ENCODE data around the gene ADAMTS16.
"Not testable (repeated sequence)": the region's sequence is repeated elsewhere in the genome, so short reads cannot be mapped to it uniquely, and the experiment has no call there.

ADAMTS16 gene, protein sequence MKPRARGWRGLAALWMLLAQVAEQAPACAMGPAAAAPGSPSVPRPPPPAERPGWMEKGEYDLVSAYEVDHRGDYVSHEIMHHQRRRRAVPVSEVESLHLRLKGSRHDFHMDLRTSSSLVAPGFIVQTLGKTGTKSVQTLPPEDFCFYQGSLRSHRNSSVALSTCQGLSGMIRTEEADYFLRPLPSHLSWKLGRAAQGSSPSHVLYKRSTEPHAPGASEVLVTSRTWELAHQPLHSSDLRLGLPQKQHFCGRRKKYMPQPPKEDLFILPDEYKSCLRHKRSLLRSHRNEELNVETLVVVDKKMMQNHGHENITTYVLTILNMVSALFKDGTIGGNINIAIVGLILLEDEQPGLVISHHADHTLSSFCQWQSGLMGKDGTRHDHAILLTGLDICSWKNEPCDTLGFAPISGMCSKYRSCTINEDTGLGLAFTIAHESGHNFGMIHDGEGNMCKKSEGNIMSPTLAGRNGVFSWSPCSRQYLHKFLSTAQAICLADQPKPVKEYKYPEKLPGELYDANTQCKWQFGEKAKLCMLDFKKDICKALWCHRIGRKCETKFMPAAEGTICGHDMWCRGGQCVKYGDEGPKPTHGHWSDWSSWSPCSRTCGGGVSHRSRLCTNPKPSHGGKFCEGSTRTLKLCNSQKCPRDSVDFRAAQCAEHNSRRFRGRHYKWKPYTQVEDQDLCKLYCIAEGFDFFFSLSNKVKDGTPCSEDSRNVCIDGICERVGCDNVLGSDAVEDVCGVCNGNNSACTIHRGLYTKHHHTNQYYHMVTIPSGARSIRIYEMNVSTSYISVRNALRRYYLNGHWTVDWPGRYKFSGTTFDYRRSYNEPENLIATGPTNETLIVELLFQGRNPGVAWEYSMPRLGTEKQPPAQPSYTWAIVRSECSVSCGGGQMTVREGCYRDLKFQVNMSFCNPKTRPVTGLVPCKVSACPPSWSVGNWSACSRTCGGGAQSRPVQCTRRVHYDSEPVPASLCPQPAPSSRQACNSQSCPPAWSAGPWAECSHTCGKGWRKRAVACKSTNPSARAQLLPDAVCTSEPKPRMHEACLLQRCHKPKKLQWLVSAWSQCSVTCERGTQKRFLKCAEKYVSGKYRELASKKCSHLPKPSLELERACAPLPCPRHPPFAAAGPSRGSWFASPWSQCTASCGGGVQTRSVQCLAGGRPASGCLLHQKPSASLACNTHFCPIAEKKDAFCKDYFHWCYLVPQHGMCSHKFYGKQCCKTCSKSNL

DNA sequence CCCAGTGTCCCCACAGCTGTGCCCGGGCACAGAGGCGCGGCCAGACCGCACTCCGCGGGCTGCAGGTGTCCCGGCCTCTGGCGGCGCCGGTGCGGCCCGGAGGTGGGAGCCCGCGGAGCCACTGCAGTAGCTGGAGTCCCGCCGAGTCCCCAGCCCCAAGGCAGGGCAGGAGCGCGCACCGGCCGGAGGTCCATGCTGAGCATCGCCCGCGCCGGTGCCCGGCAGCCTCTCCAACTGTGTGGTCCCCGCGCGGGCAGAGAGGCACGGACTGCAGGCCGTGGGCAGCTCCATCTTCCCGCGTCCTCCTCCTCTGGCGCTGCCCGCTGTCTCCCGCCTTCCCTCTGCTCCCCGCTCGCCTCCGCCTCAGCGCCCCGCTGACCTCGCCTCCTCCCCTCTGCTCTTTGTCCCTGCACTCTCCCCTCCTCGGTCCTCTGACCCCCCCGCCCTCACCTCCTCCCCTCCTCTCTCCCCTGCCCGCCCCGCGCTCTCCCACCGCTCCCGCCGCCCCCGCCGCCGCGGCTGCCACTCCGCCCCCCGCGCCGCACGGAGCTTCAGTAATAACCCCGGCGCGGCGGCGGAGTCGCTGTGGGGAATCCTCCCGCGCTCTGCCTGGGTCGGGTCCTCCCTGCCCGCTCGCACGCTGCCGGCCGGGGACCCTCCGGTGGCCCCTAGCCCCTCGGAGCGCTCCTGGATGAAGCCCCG, at the start of gene ADAMTS16:
ADAMTS16 (plus strand) TSS at position 554 of the 702 bp plus-strand sequence; CDS start at position 692, 138 bp downstream.
- peak; percentile 71 for DNase-seq (ENCODE audit: low spot score)

DNA sequence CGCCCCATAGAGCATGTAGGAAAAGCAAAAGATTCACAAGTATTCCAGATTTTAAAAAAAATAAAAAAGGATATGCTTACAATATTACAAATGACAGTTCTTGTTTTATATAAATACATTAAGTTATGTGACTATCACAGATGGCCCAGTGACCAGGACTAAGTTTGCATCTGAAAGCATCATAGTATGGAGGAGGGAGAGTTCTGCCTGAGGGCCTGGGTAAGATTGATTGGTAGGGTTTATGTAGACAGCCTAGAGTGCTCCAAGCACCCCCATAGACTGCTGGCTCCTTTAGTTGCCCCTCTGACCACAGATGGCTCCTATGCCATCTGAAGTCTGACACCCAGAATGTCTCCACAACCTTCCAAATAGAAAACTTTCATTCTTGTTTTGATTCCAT, 48.0 kb upstream of the ADAMTS16 start:
- no peak for DNase-seq (ENCODE audit: low spot score)

DNA sequence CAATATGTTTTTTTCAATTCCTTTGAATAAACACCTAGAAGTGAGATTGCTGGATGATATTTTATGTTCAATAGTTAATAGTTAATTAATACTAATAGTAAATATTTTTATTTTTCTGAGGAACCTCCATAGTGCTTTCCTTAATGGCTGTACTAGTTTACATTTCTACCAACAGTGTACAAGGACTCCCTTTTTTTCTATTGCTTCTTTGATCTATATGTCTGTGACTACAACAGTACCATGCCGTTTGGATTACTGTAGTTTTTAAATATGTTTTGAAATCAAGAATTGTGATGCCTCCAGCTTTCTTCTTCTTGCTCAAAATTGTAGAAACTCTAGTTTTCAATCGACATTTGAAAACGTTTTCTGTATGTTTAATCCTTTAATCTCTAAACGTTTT, 39.5 kb upstream of the ADAMTS16 start:
- DNase-seq (ENCODE audit: low spot score): no peak

DNA sequence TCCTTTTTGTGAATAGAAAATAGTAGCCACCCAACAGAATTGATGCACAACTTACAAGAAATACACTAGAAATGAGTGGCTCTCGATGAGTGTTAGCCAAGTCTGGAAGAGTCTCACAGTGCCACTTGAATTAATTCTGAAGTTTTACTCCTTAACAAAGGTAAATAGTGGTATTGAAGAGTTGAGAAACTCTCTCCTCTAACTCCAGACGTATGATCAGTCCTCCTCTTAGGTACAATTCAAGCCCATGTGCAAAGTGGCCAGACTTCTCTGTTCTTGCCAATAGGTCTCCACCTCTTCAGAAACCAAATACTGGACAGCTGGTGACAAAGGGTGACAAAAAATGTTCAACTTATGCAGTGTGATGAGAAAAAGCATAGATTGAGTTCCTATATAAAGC, 38.5 kb upstream of the ADAMTS16 start:
- no peak for DNase-seq (ENCODE audit: low spot score)

DNA sequence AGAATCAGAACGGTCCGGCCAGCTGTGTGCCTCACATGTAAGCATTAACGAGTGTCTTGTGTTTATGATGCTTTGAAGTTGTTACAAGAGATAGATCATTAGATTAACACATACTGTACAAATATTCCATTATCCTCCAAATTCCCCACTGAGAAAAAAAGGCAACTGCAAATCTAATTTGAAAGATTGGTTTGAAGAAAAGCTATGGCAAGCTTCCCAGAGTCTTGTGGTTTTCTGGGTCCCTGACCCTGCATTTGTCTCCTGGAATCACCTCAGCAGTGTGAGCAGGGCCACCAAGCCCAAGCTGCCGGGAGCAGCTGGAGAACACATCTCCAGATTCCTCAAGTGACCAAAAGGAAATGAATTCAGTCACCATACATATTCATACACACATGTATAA, 36.9 kb upstream of the ADAMTS16 start:
- no peak for DNase-seq (ENCODE audit: low spot score)

DNA sequence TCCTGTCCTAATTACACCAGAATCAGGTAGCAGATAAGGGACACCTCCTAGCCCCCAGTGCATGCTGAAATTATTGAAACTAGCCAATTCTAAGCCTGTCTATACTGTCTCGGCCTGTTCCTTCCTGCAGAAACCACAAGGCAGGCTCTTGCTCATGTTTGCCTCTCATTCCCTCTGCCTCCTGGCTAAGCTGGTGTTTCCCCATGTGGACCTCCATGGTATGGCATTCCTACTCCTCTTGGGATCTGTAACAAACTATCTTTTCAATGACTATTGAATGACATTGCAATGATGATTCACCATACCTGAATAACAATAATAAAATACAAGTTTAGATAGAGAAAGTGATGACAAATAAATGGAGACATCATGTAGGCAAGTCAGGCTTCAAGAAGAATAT, 35.6 kb upstream of the ADAMTS16 start:
- DNase-seq (ENCODE audit: low spot score): no peak

DNA sequence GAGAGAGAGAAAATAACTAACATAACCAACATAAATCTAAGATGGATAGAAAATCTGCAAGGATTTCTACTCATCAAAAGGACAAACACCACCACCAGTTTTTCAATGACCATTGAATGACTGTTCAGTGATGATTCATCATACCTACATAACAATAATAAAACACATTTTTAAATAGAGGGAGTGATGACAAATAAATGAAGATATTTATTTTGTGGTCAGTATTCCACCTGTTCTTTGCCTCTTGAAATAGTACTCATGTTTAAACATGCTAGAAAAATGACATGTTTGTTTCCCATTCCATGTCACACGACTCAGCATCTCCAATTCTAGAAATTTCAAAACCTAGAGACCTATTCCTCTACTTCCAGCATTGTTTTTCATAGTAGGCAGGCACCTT, 34.6 kb upstream of the ADAMTS16 start:
- no peak for DNase-seq (ENCODE audit: low spot score)

DNA sequence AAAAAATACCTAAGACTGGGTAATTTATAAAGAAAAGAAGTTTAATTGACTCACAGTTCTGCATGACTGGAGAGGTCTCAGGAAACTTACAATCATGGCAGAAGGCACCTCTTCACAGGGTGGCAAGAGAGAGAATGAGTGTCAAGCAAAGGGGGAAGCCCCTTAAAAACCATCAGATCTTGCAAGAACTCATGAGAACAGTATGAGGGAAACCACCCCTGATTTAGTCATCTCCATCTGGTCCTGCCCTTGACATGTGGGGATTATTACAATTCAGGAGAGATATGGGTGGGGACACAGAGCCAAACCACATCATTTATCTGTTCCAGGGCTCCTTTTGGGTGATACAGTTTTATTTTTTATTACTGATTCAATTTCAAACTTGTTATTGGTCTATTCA, 23.2 kb upstream of the ADAMTS16 start:
- DNase-seq (ENCODE audit: low spot score): no peak

DNA sequence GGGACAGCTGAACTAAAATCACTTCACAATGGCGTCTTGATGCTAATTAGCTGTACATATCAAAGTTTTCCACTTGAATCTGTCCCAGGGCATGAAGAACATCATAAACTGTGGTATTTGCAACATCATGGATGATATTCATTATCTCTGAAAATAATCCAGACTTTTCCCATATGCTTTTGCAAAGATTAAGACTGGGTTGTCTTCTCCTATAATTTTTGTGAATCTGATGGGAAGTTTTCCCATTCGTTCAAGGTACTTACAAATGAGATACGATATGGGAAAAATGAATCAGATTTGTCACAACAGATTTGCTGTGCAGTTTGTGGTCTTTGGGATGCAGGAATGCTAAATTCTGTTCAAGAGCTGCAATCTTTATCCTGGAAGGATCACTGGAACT, 17.4 kb upstream of the ADAMTS16 start:
- no peak for DNase-seq (ENCODE audit: low spot score)

DNA sequence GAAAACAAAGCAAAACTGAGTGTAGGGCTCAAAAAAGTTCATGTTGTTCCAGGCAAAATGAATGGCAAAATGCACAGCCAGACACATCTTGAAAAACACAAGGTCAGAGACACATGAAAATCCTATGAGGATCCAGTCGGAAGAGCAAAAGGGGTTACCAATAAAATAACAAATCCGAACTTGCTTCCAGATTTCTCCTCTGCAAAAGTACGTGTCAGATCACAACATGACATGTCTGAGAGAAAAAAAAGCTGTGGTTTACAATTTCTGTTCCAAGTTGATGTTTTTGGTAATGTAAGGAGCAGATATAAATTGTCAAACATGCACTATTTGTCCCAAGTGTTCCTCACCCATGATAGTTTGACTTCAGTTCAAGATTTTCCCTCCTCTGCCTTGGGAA, 15.9 kb upstream of the ADAMTS16 start:
- DNase-seq (ENCODE audit: low spot score): no peak

DNA sequence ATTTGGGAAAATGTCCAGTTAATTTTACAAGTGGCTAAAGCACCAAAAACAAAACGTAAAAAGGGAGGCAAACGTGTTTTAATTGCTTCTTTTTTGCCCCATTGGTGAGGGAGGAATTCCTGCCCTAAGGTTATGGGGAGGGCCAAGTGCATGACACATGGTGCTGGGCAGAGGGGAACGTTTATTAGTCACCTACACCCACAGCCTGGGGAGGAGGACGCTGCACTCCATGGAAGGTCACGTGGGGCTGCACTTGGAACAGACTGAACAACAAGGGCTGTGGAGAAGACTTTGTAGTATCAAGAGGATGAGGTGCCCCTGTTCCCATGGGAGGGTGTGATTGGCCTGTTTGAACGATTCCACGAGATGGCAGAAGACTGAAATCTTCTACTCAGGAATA, 13.7 kb upstream of the ADAMTS16 start:
- DNase-seq (ENCODE audit: low spot score): no peak

DNA sequence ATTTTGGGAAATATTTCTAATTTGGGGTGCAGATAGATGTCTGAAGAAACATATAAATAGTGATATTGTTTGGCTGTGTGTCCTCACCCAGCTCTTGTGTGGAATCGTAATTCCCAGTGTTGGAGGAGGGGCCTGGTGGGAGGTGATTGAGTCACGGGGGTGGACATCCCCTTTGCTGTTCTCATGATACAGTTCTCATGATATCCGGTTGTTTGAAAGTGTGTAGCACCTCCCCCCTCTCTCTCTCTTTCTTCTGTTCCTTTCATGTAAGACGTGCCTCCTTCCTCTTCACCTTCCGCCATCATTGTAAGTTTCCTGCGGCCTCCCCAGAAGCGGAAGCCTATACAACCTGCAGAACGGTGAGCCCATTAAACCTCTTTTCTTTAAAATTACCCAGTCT, 11.4 kb upstream of the ADAMTS16 start:
- DNase-seq (ENCODE audit: low spot score): no peak

DNA sequence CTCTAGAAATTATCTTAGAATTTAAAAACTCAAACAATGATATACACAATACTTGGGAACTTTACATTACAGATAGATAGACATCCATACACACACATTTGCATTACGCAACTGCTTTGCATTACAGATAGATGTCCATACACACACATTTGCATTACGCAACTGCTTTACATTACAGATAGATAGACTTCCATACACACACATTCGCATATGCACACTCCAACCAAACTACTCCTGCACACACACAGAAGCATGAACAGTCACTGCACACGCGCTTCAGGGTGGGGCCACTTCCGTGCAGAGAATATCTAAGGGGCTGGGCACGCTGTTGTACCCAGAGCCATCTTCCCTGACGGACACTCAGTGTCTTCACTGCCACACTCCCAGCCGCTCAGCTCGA, 7.9 kb upstream of the ADAMTS16 start:
- DNase-seq (ENCODE audit: low spot score): no peak

DNA sequence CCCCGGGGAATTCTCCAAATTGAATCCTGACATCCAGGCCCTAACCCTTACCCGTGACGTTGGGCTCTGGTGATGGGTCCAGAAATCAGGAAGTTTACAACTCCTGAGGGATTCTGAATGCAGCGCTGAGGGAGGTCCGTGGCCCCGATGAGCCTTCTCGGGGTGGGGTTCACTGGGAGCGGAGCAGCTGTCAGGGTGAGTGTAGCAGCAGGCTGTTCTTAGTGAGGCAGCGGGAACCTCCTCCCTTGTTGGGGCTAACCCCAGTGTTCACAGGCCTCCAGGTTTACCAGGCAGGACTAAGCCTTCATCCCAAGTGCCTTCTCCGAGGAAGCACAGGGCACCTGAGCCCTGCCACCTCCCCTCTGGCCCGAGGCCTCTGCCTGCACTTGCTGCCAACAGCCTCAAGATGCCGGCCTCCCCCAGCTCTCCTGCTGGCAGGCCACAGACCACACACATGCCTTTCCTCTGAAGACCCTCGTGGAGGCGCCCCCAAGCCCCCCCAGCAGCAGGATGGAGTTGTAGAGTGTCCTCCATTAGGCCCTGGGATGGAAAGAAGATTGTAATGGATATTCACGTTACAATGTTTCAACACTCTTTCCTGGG, 7.3 kb upstream of the ADAMTS16 start:
- DNase-seq (ENCODE audit: low spot score): no peak

DNA sequence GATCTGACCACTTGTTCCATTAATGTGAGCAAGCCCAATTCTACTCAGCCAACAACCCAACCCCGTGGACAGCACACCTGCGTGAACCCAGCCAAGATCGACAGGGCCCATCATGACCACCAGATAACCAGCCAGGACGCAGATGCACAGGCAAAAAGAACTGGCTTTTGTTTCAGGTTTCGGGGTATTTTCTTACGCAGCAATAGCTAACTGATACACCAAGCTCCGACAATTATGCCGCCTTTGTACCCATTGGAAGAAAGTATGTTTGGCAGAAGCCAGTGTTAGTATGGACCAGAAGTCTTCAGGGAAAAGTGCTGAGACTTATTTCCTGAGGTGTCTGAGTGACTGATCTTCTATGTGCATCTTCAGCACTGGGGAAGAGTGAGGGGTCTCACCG, 6.0 kb upstream of the ADAMTS16 start:
- DNase-seq (ENCODE audit: low spot score): no peak

DNA sequence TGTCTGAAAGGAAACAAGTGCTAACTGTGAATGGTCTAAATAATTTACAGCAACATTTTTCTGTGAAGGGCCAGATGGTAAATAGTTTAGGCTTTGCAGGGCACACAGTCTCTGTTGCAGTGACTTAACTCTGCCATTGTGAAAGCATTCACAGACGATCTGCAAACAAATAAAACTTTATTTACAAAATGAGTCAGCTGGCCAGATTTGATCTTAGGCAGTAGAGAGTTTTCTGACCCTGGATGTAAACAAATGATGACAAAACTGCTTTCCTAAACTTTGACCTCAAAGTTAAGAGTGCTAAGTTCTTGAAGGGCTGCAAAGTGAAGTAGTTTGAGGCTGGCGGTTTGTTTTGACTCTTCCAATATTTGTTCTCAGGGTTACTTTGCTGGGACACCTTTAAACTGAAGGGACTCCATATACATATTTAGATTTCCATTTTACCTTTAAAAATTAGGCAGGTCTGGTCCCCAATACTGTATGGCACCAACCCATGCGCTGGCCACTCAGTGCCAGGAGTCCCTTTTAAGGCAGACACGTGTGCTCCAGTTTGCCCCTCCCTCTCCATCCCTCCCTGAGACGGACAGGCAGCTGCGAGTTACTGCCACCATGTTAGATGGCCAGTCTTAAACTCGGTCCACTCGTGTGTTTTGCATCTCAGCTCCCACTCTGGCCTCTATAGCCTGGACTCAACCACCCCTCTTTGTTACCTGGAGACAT, 4.0 kb upstream of the ADAMTS16 start:
- DNase-seq (ENCODE audit: low spot score): no peak

DNA sequence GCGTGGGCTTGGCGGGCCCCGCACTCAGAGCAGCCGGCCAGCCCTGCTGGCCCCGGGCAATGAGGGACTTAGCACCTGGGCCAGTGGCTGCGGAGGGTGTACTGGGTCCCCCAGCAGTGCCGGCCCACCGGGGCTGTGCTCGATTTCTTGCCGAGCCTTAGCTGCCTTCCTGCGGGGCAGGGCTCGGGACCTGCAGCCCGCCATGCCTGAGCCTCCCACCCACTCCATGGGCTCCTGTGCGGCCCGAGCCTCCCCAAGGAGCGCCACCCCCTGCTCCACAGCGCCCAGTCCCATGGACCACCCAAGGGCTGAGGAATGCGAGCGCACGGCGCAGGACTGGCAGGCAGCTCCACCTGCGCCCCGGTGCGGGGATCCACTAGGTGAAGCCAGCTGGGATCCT, 2.3 kb upstream of the ADAMTS16 start:
- not testable (repeated sequence) for DNase-seq (ENCODE audit: low spot score)

DNA sequence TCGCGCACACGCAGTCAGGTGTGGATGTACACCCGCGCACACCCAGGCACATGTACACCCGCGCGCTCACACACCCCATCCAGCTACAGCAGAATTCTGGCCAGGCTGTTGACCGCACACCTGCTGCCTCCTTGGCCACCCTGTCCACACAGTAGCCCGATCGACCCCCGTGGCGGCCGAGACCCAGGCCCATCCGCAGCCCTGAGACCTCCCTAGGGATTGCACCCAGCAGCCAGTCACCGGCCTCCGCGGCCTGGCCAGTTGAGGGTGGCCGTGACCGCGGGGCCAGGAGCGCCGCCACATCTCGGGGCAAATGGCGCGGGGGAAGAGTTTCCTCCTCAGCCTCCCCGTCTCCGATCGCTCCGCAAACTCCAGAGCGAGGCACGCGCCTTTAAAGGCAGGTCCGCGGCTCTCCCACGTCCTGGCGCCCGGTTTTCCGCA, 774 bp upstream of the ADAMTS16 start:
- peak; percentile 70 for DNase-seq (ENCODE audit: low spot score)

DNA sequence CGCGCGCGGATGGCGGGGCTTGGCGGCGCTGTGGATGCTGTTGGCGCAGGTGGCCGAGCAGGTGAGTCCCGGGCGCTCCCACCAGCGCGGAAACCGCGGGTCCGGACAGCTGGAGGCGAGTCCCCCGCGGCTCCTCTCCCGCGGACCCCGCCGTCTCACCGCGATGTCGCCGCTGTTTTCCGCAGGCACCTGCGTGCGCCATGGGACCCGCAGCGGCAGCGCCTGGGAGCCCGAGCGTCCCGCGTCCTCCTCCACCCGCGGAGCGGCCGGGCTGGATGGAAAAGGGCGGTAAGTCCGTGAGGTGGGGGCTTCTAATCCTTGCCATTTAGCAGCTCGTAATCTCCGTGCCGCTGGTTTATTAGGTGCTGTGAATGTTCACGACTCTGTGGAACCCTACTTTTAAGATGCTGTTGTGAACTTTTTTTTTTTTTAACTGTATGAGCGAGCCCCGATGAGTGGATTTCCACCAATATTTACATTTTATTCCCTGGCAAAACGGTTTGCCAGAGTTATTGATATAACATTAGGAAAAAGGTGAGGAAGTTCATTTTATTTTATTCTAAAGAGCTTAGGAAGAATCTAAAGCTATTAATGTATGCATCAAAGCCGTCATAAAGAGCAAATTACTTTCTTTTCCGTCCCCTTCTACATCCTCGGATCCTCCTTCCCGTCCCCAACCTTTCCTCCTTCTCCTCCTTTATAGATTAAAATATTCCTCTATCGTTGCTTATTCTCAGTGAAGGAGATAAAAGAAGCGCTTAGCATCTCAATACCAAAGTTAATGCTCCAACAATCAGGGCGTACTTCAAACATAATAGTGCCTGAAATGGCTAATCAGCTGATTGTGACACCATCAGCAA, 579 bp downstream of the ADAMTS16 start:
- peak; percentile 64 for DNase-seq (ENCODE audit: low spot score)

DNA sequence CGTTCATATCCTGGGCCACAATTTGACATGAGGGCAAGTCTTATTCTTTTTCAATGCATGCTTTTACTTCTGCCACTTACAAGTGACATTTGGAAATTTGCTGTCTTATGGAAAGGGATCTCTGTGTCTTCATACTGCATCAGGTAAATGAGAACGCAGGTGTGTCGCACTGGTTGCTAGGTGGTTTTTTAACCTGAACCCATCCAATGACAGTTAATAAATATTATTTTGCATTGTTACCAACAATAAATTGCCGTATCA, 1.1 kb downstream of the ADAMTS16 start:
- DNase-seq (ENCODE audit: low spot score): no peak

Measured in ecto neural progenitor cell (in vitro differentiated cells).